Transverse colon (tissue), 4 donors: ENCODE data around the gene TFIP11.
"Not testable (repeated sequence)": the region's sequence is repeated elsewhere in the genome, so short reads cannot be mapped to it uniquely, and the experiment has no call there.

ENCODE experiments used
- EP300 ChIP-seq: sonication (generic); formaldehyde crosslinking; IDR thresholded peaks from one replicate; pipeline ENCODE4 v1.6.1; 2017; ENCODE audit warnings: antibody characterized with exemption, low read depth
- POLR2AphosphoS5 ChIP-seq, 3 donors: sonication (generic); formaldehyde crosslinking; IDR thresholded peaks; one replicate each; pipeline ENCODE4 v1.6.1; 2016; ENCODE audit warnings: antibody characterized with exemption in 3 of 3
- TF ChIP-seq, protein P1 (sequence below), 5 experiments: fragments of 200-600 bp in 3 of 5; fragments of 450-650 bp in 2 of 5; sonication (generic) in 3 of 5; IDR thresholded peaks; 1 replicate in 2 of 5; 2 replicates in 3 of 5; pipeline ENCODE4 v1.5.1; 2016 to 2017; ENCODE audit warnings: antibody characterized with exemption in 5 of 5, inconsistent platforms in 3 of 5, mild to moderate bottlenecking in 2 of 5, moderate library complexity in 1 of 5

DNA sequence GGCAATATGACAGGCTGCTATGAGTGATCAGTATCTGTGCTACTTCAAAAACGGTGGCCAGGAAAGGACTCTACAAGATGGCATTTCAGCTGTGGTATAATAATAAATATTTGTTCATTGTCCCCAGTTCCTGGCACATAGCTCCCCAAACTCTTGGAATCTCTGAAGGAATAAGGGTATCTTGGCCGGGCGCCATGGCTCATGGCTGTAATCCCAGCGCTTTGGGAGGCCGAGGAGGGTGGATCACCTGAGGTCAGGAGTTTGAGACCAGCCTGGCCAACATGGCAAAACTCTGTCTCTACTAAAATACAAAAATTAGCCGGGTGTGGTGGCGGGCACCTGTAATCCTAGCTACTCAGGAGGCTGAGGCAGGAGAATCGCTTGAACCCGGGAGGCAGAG is 16.2 kb upstream of the TFIP11 start:
- TF ChIP-seq, protein P1, sequence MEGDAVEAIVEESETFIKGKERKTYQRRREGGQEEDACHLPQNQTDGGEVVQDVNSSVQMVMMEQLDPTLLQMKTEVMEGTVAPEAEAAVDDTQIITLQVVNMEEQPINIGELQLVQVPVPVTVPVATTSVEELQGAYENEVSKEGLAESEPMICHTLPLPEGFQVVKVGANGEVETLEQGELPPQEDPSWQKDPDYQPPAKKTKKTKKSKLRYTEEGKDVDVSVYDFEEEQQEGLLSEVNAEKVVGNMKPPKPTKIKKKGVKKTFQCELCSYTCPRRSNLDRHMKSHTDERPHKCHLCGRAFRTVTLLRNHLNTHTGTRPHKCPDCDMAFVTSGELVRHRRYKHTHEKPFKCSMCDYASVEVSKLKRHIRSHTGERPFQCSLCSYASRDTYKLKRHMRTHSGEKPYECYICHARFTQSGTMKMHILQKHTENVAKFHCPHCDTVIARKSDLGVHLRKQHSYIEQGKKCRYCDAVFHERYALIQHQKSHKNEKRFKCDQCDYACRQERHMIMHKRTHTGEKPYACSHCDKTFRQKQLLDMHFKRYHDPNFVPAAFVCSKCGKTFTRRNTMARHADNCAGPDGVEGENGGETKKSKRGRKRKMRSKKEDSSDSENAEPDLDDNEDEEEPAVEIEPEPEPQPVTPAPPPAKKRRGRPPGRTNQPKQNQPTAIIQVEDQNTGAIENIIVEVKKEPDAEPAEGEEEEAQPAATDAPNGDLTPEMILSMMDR (IDR thresholded peaks at IDR 0.05) = not testable (repeated sequence)
- TF ChIP-seq POLR2AphosphoS5 (IDR thresholded peaks at IDR 0.05); EP300: not testable (repeated sequence)
